K562 (cell line): ENCODE measurements around the gene BRSK1.

Experiments
- CBX5 ChIP-seq: IDR thresholded peaks from 2 replicates; pipeline ENCODE4 v1.6.1; 2014; ENCODE audit warnings: low read depth, borderline replicate concordance
- ZNF717 ChIP-seq: fragments of 250-450 bp; sonication (Bioruptor Pico); IDR thresholded peaks from 2 replicates; pipeline ENCODE4 v1.5.0; 2021
- TF ChIP-seq, protein P1 (sequence below): sonication (generic); formaldehyde crosslinking; IDR thresholded peaks from 2 replicates; pipeline ENCODE4 v1.8.0; 2022; ENCODE audit warnings: mild to moderate bottlenecking, missing genetic modification reagents
- TF ChIP-seq, protein P2 (sequence below), 3 experiments: IDR thresholded peaks in 2 of 3; conservative IDR thresholded peaks in 1 of 3; 2 replicates each; pipeline ENCODE4 v1.5.1; 2011 to 2012; ENCODE audit warnings: low read length in 3 of 3, mild to moderate bottlenecking in 3 of 3, control low read depth in 2 of 3, improper control_type of control experiment in 1 of 3, inconsistent platforms in 1 of 3, low read depth in 1 of 3, mixed read lengths in 1 of 3, moderate library complexity in 1 of 3; ENCODE audit not compliant: insufficient read depth in 2 of 3

DNA sequence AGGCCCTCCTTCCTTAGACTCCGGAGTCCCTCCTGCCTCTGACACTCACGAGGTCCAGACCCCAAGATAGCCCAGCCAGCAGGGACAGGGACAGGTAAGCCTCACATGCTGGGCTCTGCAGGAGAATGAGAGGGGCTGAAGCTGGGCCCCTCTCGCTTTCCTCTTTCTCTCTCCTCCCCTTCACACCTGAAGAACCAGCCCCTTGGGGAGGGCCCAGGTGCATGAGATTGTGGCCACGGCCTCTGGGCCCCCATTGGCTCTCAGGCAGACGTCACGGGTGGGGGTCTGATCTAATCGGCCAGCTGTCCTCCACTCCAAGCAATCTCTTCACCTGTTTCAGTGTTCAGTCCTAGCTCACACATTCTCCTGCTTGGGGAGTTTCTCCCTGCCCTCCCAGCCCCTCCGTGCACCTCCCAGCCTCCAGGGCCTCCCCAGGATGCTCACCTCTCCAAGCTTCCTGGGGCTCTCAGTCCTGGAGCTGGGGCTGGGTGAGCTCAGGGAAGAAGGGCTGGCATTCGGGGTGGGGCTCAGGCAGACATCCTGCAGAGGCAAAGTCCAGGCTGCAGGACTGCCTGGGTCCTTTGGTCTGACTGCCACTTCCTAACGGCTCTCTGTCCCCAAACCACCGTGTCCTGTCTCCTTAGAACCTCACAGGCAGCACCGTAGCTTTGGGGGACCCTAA, 38.5 kb downstream of the BRSK1 start:
- TF ChIP-seq, protein P1, sequence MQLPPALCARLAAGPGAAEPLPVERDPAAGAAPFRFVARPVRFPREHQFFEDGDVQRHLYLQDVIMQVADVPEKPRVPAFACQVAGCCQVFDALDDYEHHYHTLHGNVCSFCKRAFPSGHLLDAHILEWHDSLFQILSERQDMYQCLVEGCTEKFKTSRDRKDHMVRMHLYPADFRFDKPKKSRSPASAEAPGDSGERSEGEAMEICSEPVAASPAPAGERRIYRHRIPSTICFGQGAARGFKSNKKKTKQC (CRISPR knock-in tag), result no peak
- TF ChIP-seq CBX5 (no peak), ZNF717 (CRISPR knock-in tag) (no peak)
- TF ChIP-seq, protein P2, sequence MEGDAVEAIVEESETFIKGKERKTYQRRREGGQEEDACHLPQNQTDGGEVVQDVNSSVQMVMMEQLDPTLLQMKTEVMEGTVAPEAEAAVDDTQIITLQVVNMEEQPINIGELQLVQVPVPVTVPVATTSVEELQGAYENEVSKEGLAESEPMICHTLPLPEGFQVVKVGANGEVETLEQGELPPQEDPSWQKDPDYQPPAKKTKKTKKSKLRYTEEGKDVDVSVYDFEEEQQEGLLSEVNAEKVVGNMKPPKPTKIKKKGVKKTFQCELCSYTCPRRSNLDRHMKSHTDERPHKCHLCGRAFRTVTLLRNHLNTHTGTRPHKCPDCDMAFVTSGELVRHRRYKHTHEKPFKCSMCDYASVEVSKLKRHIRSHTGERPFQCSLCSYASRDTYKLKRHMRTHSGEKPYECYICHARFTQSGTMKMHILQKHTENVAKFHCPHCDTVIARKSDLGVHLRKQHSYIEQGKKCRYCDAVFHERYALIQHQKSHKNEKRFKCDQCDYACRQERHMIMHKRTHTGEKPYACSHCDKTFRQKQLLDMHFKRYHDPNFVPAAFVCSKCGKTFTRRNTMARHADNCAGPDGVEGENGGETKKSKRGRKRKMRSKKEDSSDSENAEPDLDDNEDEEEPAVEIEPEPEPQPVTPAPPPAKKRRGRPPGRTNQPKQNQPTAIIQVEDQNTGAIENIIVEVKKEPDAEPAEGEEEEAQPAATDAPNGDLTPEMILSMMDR (IDR thresholded peaks at IDR 0.05 in 2 of 3, conservative IDR thresholded peaks at IDR 0.05 in 1 of 3; ENCODE audit: insufficient read depth in 2 of 3, low read depth in 1 of 3, low read length in 3 of 3), result no peak
